HepG2 (cell line): ENCODE results near the gene SLC7A4. TPM values are rescaled to one million over a fixed set of nuclear protein-coding genes. Genes with fewer than 3 reads are reported as not detected.

Experiments used
- DDIT3 ChIP-seq: sonication (generic); formaldehyde crosslinking; IDR thresholded peaks from 2 replicates; pipeline ENCODE4 v1.4.0; 2020; ENCODE audit warnings: mild to moderate bottlenecking, missing genetic modification reagents
- FOXK2 ChIP-seq: fragments of 450-650 bp; IDR thresholded peaks from 2 replicates; pipeline ENCODE4 v1.6.1; 2016
- KAT8 ChIP-seq: IDR thresholded peaks from 2 replicates; pipeline ENCODE4 v1.6.1; 2016; ENCODE audit warnings: missing genetic modification reagents, missing compliant biosample characterization
- KDM5B ChIP-seq: sonication (generic); formaldehyde crosslinking; IDR thresholded peaks from 2 replicates; pipeline ENCODE4 v1.4.0; 2020; ENCODE audit warnings: missing genetic modification reagents, mild to moderate bottlenecking, borderline replicate concordance
- LBX2 ChIP-seq: sonication (generic); formaldehyde crosslinking; IDR thresholded peaks from 2 replicates; pipeline ENCODE4 v1.5.0; 2020; ENCODE audit warnings: missing genetic modification reagents, mild to moderate bottlenecking, borderline replicate concordance
- MAF1 ChIP-seq: sonication (generic); formaldehyde crosslinking; IDR thresholded peaks from 2 replicates; pipeline ENCODE4 v1.5.0; 2020; ENCODE audit warnings: missing genetic modification reagents, borderline replicate concordance
- NFRKB ChIP-seq: fragments of 450-650 bp; IDR thresholded peaks from 2 replicates; pipeline ENCODE4 v1.6.1; 2017
- NKX3-1 ChIP-seq: sonication (generic); formaldehyde crosslinking; IDR thresholded peaks from 2 replicates; pipeline ENCODE4 v1.5.0; 2020; ENCODE audit warnings: missing genetic modification reagents
- POLR2G ChIP-seq: fragments of 200-400 bp; formaldehyde crosslinking; IDR thresholded peaks from 2 replicates; pipeline ENCODE4 v1.6.1; 2018; ENCODE audit warnings: mild to moderate bottlenecking, low read depth, low read length, moderate library complexity
- SIX4 ChIP-seq: sonication (generic); formaldehyde crosslinking; IDR thresholded peaks from 2 replicates; pipeline ENCODE4 v1.4.0; 2020; ENCODE audit warnings: missing genetic modification reagents
- SMAD1 ChIP-seq: sonication (generic); formaldehyde crosslinking; IDR thresholded peaks from 2 replicates; pipeline ENCODE4 v1.4.0; 2020; ENCODE audit warnings: missing genetic modification reagents, low read depth, mild to moderate bottlenecking, borderline replicate concordance
- SNAI1 ChIP-seq: sonication (generic); formaldehyde crosslinking; IDR thresholded peaks from 2 replicates; pipeline ENCODE4 v1.5.0; 2020; ENCODE audit warnings: mild to moderate bottlenecking, missing genetic modification reagents, borderline replicate concordance
- TOPORS ChIP-seq: sonication (generic); formaldehyde crosslinking; IDR thresholded peaks from 2 replicates; pipeline ENCODE4 v1.8.0; 2023; ENCODE audit warnings: mild to moderate bottlenecking, missing genetic modification reagents
- ZFP36 ChIP-seq: fragments of 150-350 bp; IDR thresholded peaks from 2 replicates; pipeline ENCODE4 v1.6.1; 2018; ENCODE audit warnings: borderline replicate concordance, low read length, low read depth; ENCODE audit not compliant: partially characterized antibody
- ZNF18 ChIP-seq: sonication (generic); formaldehyde crosslinking; IDR thresholded peaks from 2 replicates; pipeline ENCODE4 v1.8.0; 2022; ENCODE audit warnings: mild to moderate bottlenecking, missing genetic modification reagents; ENCODE audit not compliant: insufficient replicate concordance
- ZNF180 ChIP-seq: sonication (generic); formaldehyde crosslinking; IDR thresholded peaks from 2 replicates; pipeline ENCODE4 v1.4.0; 2020; ENCODE audit warnings: low read depth, missing genetic modification reagents, borderline replicate concordance
- ZNF318 ChIP-seq: sonication (generic); formaldehyde crosslinking; IDR thresholded peaks from 2 replicates; pipeline ENCODE4 v1.4.0; 2020; ENCODE audit warnings: mild to moderate bottlenecking, missing genetic modification reagents
- ZNF350 ChIP-seq: sonication (generic); formaldehyde crosslinking; IDR thresholded peaks from 2 replicates; pipeline ENCODE4 v1.4.0; 2020; ENCODE audit warnings: mild to moderate bottlenecking, low read depth, missing genetic modification reagents, borderline replicate concordance
- ZNF432 ChIP-seq: sonication (generic); formaldehyde crosslinking; IDR thresholded peaks from 2 replicates; pipeline ENCODE4 v1.5.0; 2020; ENCODE audit warnings: missing genetic modification reagents, mild to moderate bottlenecking, borderline replicate concordance
- ZNF879 ChIP-seq: sonication (generic); formaldehyde crosslinking; IDR thresholded peaks from 2 replicates; pipeline ENCODE4 v1.8.1; 2023; ENCODE audit warnings: missing genetic modification reagents
- polyA plus RNA-seq, 8 experiments: library from polyadenylated mRNA; depleted of rRNA in 3 of 8; stranded (reverse) in 7 of 8; unstranded in 1 of 8; fragments of >200 nt; fragmentation: Illumina TruSeq in 4 of 8; extraction: Trizol in 4 of 8; gene quantifications; 2 replicates each; pipeline versions ENCODE4 v1.2.1 to v1.2.3, GENCODE V29; 2011 to 2016; ENCODE audit warnings: low read depth in 4 of 8, missing spikeins in 1 of 8, mixed read lengths in 1 of 8; ENCODE audit not compliant: insufficient read depth in 1 of 8
- total RNA-seq, 5 experiments: library from RNA; depleted of rRNA; stranded (reverse); fragments of >200 nt; fragmentation: Illumina TruSeq; extraction: Trizol; gene quantifications; 2 replicates each; pipeline ENCODE4 v1.2.3, GENCODE V29; 2016; ENCODE audit warnings: low read depth in 1 of 5

SLC7A4 gene
- total and polyA plus RNA-seq, 2 of the 13 experiments (the other 11 are each of a cell fraction or from before 2014, with no cell fraction given): not detected

- TF ChIP-seq NFRKB: no peak
- TF ChIP-seq KDM5B (CRISPR knock-in tag): no peak
- TF ChIP-seq NKX3-1: 0 out of 2 replicates have a peak, but pooled peaks have one; percentile 23
- no peak for TF ChIP-seq KAT8
- no peak for TF ChIP-seq ZNF350
- no peak for TF ChIP-seq LBX2
- TF ChIP-seq ZNF879 (CRISPR knock-in tag): no peak; the same call in 1 of the 2 replicates
- no peak for TF ChIP-seq TOPORS
- TF ChIP-seq SMAD1 (CRISPR knock-in tag): no peak
- TF ChIP-seq DDIT3: no peak
- TF ChIP-seq ZNF432 (CRISPR knock-in tag): no peak
- peak; percentile 42 for TF ChIP-seq ZNF18 (CRISPR knock-in tag)
- no peak for TF ChIP-seq SNAI1 (CRISPR knock-in tag)
- TF ChIP-seq ZNF318 (CRISPR knock-in tag): no peak
- no peak for TF ChIP-seq SIX4 (CRISPR knock-in tag)
- TF ChIP-seq POLR2G: no peak
- TF ChIP-seq ZFP36: no peak
- TF ChIP-seq FOXK2: no peak
- TF ChIP-seq ZNF180 (CRISPR knock-in tag): 0 out of 2 replicates have a peak, but pooled peaks have one; percentile 20
- 0 out of 2 replicates have a peak, but pooled peaks have one; percentile 18 for TF ChIP-seq MAF1 (CRISPR knock-in tag)
These were observed 31.3 kb downstream of the SLC7A4 start (continued) for GRCh38 chr22:21000987-21001600.
